Nephron (organoid): ENCODE data around the gene DUSP14.

Source experiments
- H3K27ac Mint-ChIP-seq, 3 experiments: 2 replicates each; pipeline ENCODE4 v1.8.0; 2020; ENCODE audit warnings: mixed read lengths in 3 of 3, mild to moderate bottlenecking in 2 of 3, moderate library complexity in 1 of 3
- H3K27me3 Mint-ChIP-seq: 2 replicates; pipeline ENCODE4 v1.8.0; 2021; ENCODE audit warnings: low read depth, mild to moderate bottlenecking, moderate library complexity, mixed read lengths
- H3K36me3 Mint-ChIP-seq: 2 replicates; pipeline ENCODE4 v1.8.0; 2020; ENCODE audit warnings: low read depth, mixed read lengths
- H3K4me1 Mint-ChIP-seq: 2 replicates; pipeline ENCODE4 v1.8.0; 2020; ENCODE audit warnings: mixed read lengths
- H3K4me3 Mint-ChIP-seq, 3 experiments: 2 replicates each; pipeline ENCODE4 v1.8.0; 2020; ENCODE audit warnings: mild to moderate bottlenecking in 3 of 3, mixed read lengths in 3 of 3, moderate library complexity in 2 of 3
- H3K9me3 Mint-ChIP-seq: 2 replicates; pipeline ENCODE4 v1.8.0; 2020; ENCODE audit warnings: mixed read lengths
- CTCF ChIP-seq, 3 experiments: fragments of 200-600 bp; sonication (generic); IDR thresholded peaks; one replicate each; pipeline ENCODE4 v1.5.0; 2021; ENCODE audit warnings: antibody characterized with exemption in 3 of 3; ENCODE audit not compliant: unreplicated experiment in 3 of 3

DUSP14 gene

GRCh38 chr17:37547986-37548385 lies 58.3 kb downstream of the DUSP14 start:
- peak overlapping the region; percentile 64 to 93 (median 92) for H3K27ac Mint-ChIP-seq
- peak overlapping the region in 1 of 3 experiments; percentile 59 for H3K4me3 Mint-ChIP-seq
- H3K9me3 Mint-ChIP-seq, result no peaks in the 10 kb centered on the region
- peaks cover 36% of the 10 kb centered on the region for H3K36me3 Mint-ChIP-seq
- H3K4me1 Mint-ChIP-seq, result peaks cover 59% of the 10 kb centered on the region
- no peak for TF ChIP-seq CTCF (IDR thresholded peaks at IDR 0.05; ENCODE audit: unreplicated experiment in 3 of 3)
- no peaks in the 10 kb centered on the region for H3K27me3 Mint-ChIP-seq

GRCh38 chr17:37551788-37552187 lies 62.1 kb downstream of the DUSP14 start:
- no peak overlapping the region for H3K27ac Mint-ChIP-seq
- H3K27me3 Mint-ChIP-seq, result no peaks in the 10 kb centered on the region
- H3K4me1 Mint-ChIP-seq, result peaks cover 48% of the 10 kb centered on the region
- H3K4me3 Mint-ChIP-seq, result no peak overlapping the region
- no peaks in the 10 kb centered on the region for H3K9me3 Mint-ChIP-seq
- H3K36me3 Mint-ChIP-seq, result peaks cover 48% of the 10 kb centered on the region
- no peak for TF ChIP-seq CTCF (IDR thresholded peaks at IDR 0.05; ENCODE audit: unreplicated experiment in 3 of 3)

DNA sequence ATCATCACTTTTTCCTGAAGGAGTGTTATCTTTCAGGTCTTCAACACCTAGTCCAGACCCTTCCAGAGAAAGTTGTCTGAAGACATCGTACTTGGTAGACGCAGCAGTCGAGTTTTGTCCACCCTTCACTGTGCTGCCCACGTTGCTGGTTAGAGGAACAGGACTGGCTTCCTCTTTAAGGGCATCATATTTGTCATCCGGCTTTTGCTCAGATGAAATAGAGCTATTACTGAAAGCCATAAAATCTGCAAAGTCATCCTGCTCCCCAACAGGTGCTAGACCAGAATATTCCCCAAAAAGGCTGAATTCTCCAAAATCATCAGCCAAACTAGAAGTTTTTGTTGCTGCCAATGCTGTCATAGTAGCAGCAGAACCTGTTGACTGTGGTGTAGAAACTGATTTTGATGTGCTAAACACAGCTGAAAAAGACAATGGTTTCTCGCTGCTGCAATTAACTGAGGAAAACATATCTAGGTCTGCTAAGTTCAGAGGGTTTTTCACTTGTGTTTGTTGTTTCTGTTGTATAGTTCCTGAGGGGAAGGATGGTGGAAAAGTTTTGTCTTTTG lies 63.8 kb downstream of the DUSP14 start:
- H3K27ac Mint-ChIP-seq, result no peak overlapping the region
- peaks cover 62% of the 10 kb centered on the region for H3K36me3 Mint-ChIP-seq
- no peak overlapping the region for H3K4me3 Mint-ChIP-seq
- peaks cover 34% of the 10 kb centered on the region for H3K4me1 Mint-ChIP-seq
- no peaks in the 10 kb centered on the region for H3K27me3 Mint-ChIP-seq
- TF ChIP-seq CTCF (IDR thresholded peaks at IDR 0.05; ENCODE audit: unreplicated experiment in 3 of 3), result no peak
- H3K9me3 Mint-ChIP-seq, result no peaks in the 10 kb centered on the region

GRCh38 chr17:37555386-37555785 lies 65.7 kb downstream of the DUSP14 start:
- peaks cover 27% of the 10 kb centered on the region for H3K4me1 Mint-ChIP-seq
- TF ChIP-seq CTCF (IDR thresholded peaks at IDR 0.05; ENCODE audit: unreplicated experiment in 3 of 3), result no peak
- peaks cover 68% of the 10 kb centered on the region for H3K36me3 Mint-ChIP-seq
- H3K27me3 Mint-ChIP-seq, result no peaks in the 10 kb centered on the region
- no peak overlapping the region for H3K4me3 Mint-ChIP-seq
- H3K9me3 Mint-ChIP-seq, result no peaks in the 10 kb centered on the region
- no peak overlapping the region for H3K27ac Mint-ChIP-seq

- no peak overlapping the region for H3K4me3 Mint-ChIP-seq
- H3K9me3 Mint-ChIP-seq, result no peaks in the 10 kb centered on the region
- TF ChIP-seq CTCF (IDR thresholded peaks at IDR 0.05; ENCODE audit: unreplicated experiment in 3 of 3), result no peak
- H3K27ac Mint-ChIP-seq, result no peak overlapping the region
- peaks cover 66% of the 10 kb centered on the region for H3K36me3 Mint-ChIP-seq
- peaks cover 8% of the 10 kb centered on the region for H3K4me1 Mint-ChIP-seq
- H3K27me3 Mint-ChIP-seq, result no peaks in the 10 kb centered on the region
These were observed 67.8 kb downstream of the DUSP14 start for GRCh38 chr17:37557482-37557881.

DNA sequence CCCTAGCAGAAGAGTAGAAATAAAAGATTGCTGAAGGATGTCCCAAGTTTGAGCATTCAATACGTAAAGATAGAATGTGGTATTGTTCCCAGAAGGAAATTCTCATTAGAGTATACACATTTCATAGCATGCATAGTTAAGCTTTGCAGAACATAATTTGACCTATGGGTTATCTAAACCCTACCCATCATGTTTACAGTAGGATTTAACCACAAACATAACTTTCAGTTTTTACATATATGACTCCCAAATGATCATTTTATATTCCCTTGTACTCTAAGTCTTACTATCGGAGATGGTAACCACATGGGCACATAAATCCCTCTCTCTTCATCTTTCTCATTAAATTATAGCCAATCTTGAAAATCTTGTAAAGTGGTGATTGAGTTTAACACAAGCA lies 68.6 kb downstream of the DUSP14 start:
- no peak overlapping the region for H3K27ac Mint-ChIP-seq
- TF ChIP-seq CTCF (IDR thresholded peaks at IDR 0.05; ENCODE audit: unreplicated experiment in 3 of 3), result no peak
- no peaks in the 10 kb centered on the region for H3K9me3 Mint-ChIP-seq
- H3K4me1 Mint-ChIP-seq, result no peaks in the 10 kb centered on the region
- peaks cover 59% of the 10 kb centered on the region for H3K36me3 Mint-ChIP-seq
- H3K4me3 Mint-ChIP-seq, result no peak overlapping the region
- H3K27me3 Mint-ChIP-seq, result no peaks in the 10 kb centered on the region
